ENCODE data around the gene LEMD2.

The LEMD2 gene

DNA sequence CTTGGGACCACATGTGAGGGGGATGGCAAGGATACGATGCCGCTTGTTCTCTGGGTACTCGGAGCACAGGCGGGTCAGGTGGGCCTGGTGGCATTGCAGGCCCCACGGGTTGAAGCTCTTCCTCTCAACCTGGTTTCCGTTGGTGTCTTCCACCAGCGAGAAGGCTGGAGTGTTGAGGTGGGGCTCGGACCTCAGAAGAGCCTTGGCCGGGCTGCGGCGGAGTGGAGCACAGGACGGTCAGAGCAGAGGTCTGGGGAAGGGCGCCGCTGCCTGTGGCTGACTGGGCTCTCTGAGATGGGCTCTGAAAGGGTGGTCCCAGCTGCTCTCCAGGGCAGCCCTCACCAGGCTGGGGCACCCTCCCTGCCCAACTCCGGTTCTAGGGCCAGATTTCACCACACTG, 62.2 kb downstream of the LEMD2 start:
- Histone ChIP-seq H3K9me3 (no peaks in the 10 kb centered on the region), H3K36me3 (no peaks in the 10 kb centered on the region), H3K4me1 (ENCODE audit: control insufficient read depth in 1 of 2, insufficient read depth in 1 of 2, low read depth in 1 of 2, low read length in 1 of 2) (no peaks in the 10 kb centered on the region), H3K27me3 (peaks cover 28% of the 10 kb centered on the region), H3K27ac (no peak overlapping the region), H3K4me3 (ENCODE audit: low read depth in 1 of 2, low read length in 1 of 2) (no peak overlapping the region)
- TF ChIP-seq, protein P1, sequence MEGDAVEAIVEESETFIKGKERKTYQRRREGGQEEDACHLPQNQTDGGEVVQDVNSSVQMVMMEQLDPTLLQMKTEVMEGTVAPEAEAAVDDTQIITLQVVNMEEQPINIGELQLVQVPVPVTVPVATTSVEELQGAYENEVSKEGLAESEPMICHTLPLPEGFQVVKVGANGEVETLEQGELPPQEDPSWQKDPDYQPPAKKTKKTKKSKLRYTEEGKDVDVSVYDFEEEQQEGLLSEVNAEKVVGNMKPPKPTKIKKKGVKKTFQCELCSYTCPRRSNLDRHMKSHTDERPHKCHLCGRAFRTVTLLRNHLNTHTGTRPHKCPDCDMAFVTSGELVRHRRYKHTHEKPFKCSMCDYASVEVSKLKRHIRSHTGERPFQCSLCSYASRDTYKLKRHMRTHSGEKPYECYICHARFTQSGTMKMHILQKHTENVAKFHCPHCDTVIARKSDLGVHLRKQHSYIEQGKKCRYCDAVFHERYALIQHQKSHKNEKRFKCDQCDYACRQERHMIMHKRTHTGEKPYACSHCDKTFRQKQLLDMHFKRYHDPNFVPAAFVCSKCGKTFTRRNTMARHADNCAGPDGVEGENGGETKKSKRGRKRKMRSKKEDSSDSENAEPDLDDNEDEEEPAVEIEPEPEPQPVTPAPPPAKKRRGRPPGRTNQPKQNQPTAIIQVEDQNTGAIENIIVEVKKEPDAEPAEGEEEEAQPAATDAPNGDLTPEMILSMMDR (IDR thresholded peaks at IDR 0.05): no peak

DNA sequence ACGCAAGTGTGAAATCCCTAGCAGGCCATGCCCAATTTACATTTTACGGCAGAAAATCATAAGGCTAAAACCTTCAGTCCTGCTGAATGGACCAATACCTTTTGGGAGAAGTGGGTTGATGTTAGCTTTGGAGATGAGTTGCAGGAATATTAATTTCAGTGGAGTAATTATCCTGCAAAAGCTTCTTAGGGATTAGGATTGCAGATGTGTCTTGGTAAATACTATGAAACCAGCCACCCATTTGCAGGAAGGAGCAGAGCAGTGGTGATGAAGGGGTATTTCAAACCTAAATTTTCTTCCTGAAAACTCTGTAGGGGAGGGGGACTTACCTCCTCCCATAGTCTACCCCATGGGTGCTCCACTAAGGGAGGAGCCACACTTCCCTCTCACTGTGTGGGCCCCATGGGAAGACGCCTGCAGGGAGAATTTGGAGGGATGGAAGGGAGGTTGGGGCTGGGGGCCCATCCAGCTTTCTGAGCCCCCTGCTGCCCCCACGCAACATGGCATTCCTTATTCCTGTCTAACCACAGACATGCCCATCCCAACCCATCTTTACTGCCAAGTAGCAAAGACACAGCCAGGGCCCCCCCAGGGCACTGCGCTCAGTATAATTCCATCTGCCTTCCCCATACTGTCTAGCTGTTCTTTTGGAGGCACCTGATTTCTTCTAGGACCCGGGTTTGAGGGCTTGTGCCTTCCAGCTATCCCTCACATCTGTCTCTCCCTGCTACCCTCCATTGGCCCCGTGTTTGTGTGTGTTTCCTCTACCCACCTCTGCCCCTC, 62.8 kb downstream of the LEMD2 start:
- Histone ChIP-seq H3K4me3 (ENCODE audit: low read depth in 1 of 2, low read length in 1 of 2) (no peak overlapping the region), H3K4me1 (ENCODE audit: control insufficient read depth in 1 of 2, insufficient read depth in 1 of 2, low read depth in 1 of 2, low read length in 1 of 2) (no peaks in the 10 kb centered on the region), H3K9me3 (no peaks in the 10 kb centered on the region), H3K36me3 (no peaks in the 10 kb centered on the region), H3K27ac (no peak overlapping the region), H3K27me3 (peaks cover 30% of the 10 kb centered on the region)
- TF ChIP-seq, protein P1 (IDR thresholded peaks at IDR 0.05): no peak

DNA sequence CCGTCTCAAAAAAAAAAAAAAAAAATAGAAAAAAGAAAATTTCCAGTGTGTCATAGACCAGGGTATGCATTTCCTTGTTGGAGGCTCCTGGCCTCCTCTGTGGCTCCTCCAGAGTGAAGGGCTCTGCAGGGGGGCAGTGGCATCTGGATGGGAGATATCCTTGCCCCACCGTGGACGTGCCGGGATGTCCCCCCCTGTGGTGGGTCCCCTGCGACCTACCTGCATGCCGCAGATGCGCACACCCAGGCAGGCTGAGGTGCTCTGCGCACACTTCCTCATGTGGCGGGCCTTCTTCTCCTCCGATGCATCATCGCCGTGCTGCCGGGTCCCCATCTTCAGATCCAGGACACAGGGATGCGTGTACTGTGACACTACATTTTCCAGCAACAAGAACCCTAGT, 63.7 kb downstream of the LEMD2 start:
- Histone ChIP-seq H3K27me3 (peaks cover 39% of the 10 kb centered on the region), H3K4me3 (ENCODE audit: low read depth in 1 of 2, low read length in 1 of 2) (no peak overlapping the region), H3K36me3 (no peaks in the 10 kb centered on the region), H3K4me1 (ENCODE audit: control insufficient read depth in 1 of 2, insufficient read depth in 1 of 2, low read depth in 1 of 2, low read length in 1 of 2) (no peaks in the 10 kb centered on the region), H3K27ac (no peak overlapping the region), H3K9me3 (no peaks in the 10 kb centered on the region)
- TF ChIP-seq, protein P1 (IDR thresholded peaks at IDR 0.05): no peak

DNA sequence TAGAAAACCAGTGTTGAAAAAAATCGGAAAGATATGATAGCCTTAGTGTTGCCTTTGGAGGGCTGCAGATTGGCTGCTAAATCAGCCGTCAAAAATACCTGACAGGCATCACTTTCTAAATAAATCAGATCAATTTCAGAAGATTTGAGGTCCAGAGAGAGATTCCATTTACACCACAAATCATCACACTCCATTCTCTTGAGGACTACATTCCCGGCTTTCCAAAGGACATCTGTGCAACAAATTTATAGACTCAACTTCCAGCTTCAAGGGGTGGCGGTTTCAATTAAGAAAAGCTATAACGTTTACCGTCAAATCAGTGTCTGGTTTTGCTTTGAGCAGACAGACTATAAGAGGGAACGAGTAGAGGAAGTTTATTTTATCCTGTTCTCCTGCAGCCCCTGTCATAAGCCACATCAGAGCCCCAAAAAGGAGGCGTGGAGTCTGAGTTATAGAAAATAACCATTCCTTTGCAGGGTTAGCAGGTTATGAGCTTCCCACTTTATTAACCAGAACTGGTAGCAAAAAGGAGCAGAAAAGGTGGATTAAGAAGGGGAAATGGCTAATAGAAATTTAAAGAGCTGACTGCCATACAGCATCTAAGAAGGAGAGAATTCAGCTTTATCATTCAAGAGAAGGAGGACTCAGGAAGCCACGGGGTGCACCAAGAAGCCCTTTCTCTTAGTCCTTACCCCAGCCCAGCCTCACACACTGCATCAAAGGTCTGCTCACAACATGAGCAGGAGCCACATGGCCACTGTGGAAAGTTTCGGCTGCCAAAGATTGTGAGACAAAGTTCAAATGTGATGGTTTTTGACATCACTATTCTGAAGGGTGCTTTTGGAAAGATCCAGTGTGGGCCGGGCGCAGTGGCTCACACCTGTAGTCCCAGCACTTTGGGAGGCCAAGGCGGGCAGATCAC, 64.6 kb downstream of the LEMD2 start:
- H3K9me3 ChIP-seq: no peaks in the 10 kb centered on the region
- H3K4me1 ChIP-seq (ENCODE audit: control insufficient read depth in 1 of 2, insufficient read depth in 1 of 2, low read depth in 1 of 2, low read length in 1 of 2): no peaks in the 10 kb centered on the region
- TF ChIP-seq, protein P1 (IDR thresholded peaks at IDR 0.05): no peak
- H3K4me3 ChIP-seq (ENCODE audit: low read depth in 1 of 2, low read length in 1 of 2): no peak overlapping the region
- H3K27me3 ChIP-seq: peaks cover 42% of the 10 kb centered on the region
- H3K36me3 ChIP-seq: no peaks in the 10 kb centered on the region
- H3K27ac ChIP-seq: no peak overlapping the region

DNA sequence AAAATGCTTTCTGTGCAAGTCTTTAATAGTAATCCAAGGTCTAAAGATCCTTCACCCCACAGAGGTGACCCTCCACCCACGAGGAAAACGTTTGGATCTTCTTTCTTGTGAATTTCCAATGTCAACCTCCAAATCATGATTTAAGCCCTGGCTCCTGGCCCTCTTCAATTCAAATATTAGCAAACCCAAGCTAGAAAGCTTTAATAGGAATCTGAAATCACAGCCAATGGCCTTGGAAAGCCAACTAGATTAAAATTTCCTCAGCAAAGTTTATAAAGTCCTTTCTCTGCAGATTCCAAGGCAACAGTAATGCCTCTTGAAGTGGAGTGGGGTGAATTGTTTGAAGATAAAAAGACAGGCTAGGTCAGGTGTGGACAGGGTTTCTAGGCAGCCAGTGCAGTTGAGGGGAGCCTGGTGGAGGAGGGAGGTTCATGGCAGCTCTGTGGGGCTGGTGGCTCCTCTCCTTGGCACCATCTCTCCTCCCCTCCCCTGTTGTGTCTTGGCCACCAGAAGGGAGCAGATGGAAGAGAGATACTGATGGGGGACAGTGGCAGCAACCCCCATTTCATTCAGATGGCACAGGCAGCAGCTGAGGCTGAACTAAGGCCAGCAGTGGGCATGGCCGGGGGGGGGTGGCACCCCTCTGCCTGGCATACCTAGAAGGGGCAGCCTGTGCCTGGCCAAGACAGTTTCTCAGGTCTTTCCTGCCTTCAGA, 65.4 kb downstream of the LEMD2 start:
- Histone ChIP-seq H3K9me3 (no peaks in the 10 kb centered on the region), H3K4me1 (ENCODE audit: control insufficient read depth in 1 of 2, insufficient read depth in 1 of 2, low read depth in 1 of 2, low read length in 1 of 2) (no peaks in the 10 kb centered on the region), H3K4me3 (ENCODE audit: low read depth in 1 of 2, low read length in 1 of 2) (no peak overlapping the region), H3K27me3 (peaks cover 42% of the 10 kb centered on the region), H3K27ac (no peak overlapping the region), H3K36me3 (no peaks in the 10 kb centered on the region)
- TF ChIP-seq, protein P1 (IDR thresholded peaks at IDR 0.05): no peak
